HEK293 (cell line): ENCODE measurements around the gene TRAPPC2.

Source experiments
- CTCF ChIA-PET: fragments of 350-600 bp; formaldehyde crosslinking; extraction: SDS; loops from one replicate; lab custom pipeline; 2021; ENCODE audit warnings: antibody characterized with exemption; lab: Yijun Ruan, JAX
- POLR2A ChIA-PET: fragments of 300-600 bp; formaldehyde crosslinking; extraction: SDS; loops from one replicate; lab custom pipeline; 2020; ENCODE audit warnings: antibody characterized with exemption, inconsistent platforms; lab: Yijun Ruan, JAX
- H3K27ac ChIP-seq: fragments of 200-500 bp; sonication (Bioruptor generic); 2 replicates; pipeline ENCODE4 v1.5.1; 2014; ENCODE audit warnings: low read depth, low read length, control low read depth, inconsistent platforms; ENCODE audit errors: extremely low read depth
- H3K36me3 ChIP-seq, 2 experiments: fragments of 200-500 bp in 1 of 2; sonication (Bioruptor generic) in 1 of 2; 1 replicate in 1 of 2; 2 replicates in 1 of 2; pipeline ENCODE4 v1.5.1; 2014 to 2017; ENCODE audit warnings: inconsistent platforms in 2 of 2, low read length in 2 of 2; ENCODE audit not compliant: control insufficient read depth in 2 of 2, insufficient read depth in 1 of 2
- H3K4me1 ChIP-seq: fragments of 200-500 bp; sonication (Bioruptor generic); 2 replicates; pipeline ENCODE4 v1.5.1; 2014; ENCODE audit warnings: mild to moderate bottlenecking, low read length, inconsistent platforms; ENCODE audit not compliant: control insufficient read depth, insufficient read depth
- H3K4me3 ChIP-seq: 2 replicates; pipeline ENCODE4 v1.5.1; 2011; ENCODE audit warnings: low read depth, mild to moderate bottlenecking, control low read depth, low read length, moderate library complexity
- H3K9me3 ChIP-seq: fragments of 200-500 bp; sonication (Bioruptor generic); 2 replicates; pipeline ENCODE4 v1.5.1; 2014; ENCODE audit warnings: low read depth, low read length, inconsistent platforms; ENCODE audit not compliant: control insufficient read depth, insufficient read depth
- ELK4 ChIP-seq: IDR thresholded peaks from 2 replicates; pipeline ENCODE4 v1.6.1; 2011; ENCODE audit warnings: mild to moderate bottlenecking, low read depth, low read length, borderline replicate concordance
- KLF16 ChIP-seq: fragments of 450-650 bp; formaldehyde crosslinking; IDR thresholded peaks from 2 replicates; pipeline ENCODE4 v1.5.1; 2017; ENCODE audit warnings: missing biosample characterization, missing genetic modification characterization
- KLF8 ChIP-seq: fragments of 450-650 bp; formaldehyde crosslinking; IDR thresholded peaks from 2 replicates; pipeline ENCODE4 v1.5.1; 2016; ENCODE audit warnings: missing biosample characterization, missing genetic modification characterization
- MZF1 ChIP-seq: fragments of 450-650 bp; formaldehyde crosslinking; IDR thresholded peaks from 2 replicates; pipeline ENCODE4 v1.5.1; 2017; ENCODE audit warnings: missing biosample characterization, missing genetic modification characterization, borderline replicate concordance
- PATZ1 ChIP-seq: fragments of 450-650 bp; formaldehyde crosslinking; IDR thresholded peaks from 2 replicates; pipeline ENCODE4 v1.5.1; 2016; ENCODE audit warnings: missing biosample characterization, missing genetic modification characterization
- PRDM2 ChIP-seq: fragments of 450-650 bp; formaldehyde crosslinking; IDR thresholded peaks from 2 replicates; pipeline ENCODE4 v1.5.1; 2016; ENCODE audit warnings: missing biosample characterization, missing genetic modification characterization, borderline replicate concordance
- ZBTB11 ChIP-seq: fragments of 450-650 bp; formaldehyde crosslinking; conservative IDR thresholded peaks from 2 replicates; pipeline ENCODE4 v1.5.1; 2016; ENCODE audit warnings: low read depth, missing biosample characterization, missing genetic modification characterization
- ZBTB21 ChIP-seq: fragments of 450-650 bp; formaldehyde crosslinking; IDR thresholded peaks from 2 replicates; pipeline ENCODE4 v1.5.1; 2017; ENCODE audit warnings: missing biosample characterization, missing genetic modification characterization
- ZBTB44 ChIP-seq: fragments of 450-650 bp; IDR thresholded peaks from 2 replicates; pipeline ENCODE4 v1.5.1; 2018; ENCODE audit warnings: missing biosample characterization, mild to moderate bottlenecking, missing genetic modification characterization
- ZIC2 ChIP-seq: fragments of 450-650 bp; formaldehyde crosslinking; IDR thresholded peaks from 2 replicates; pipeline ENCODE4 v1.5.1; 2016; ENCODE audit warnings: missing biosample characterization, missing genetic modification characterization
- ZNF19 ChIP-seq: fragments of 450-650 bp; formaldehyde crosslinking; IDR thresholded peaks from 2 replicates; pipeline ENCODE4; 2016; ENCODE audit warnings: missing biosample characterization, missing genetic modification characterization, low read depth
- ZNF239 ChIP-seq: fragments of 450-650 bp; formaldehyde crosslinking; IDR thresholded peaks from 2 replicates; pipeline ENCODE4 v1.5.1; 2016; ENCODE audit warnings: missing biosample characterization, missing genetic modification characterization
- ZNF248 ChIP-seq: fragments of 450-650 bp; formaldehyde crosslinking; IDR thresholded peaks from 2 replicates; pipeline ENCODE4 v1.5.1; 2017; ENCODE audit warnings: missing biosample characterization, missing genetic modification characterization
- ZNF391 ChIP-seq: fragments of 450-650 bp; formaldehyde crosslinking; IDR thresholded peaks from 2 replicates; pipeline ENCODE4 v1.5.1; 2016; ENCODE audit warnings: low read depth, missing biosample characterization, missing genetic modification characterization, borderline replicate concordance
- ZNF549 ChIP-seq: fragments of 450-650 bp; IDR thresholded peaks from 2 replicates; pipeline ENCODE4 v1.5.1; 2018; ENCODE audit warnings: missing biosample characterization, missing genetic modification characterization, mild to moderate bottlenecking, inconsistent platforms, moderate library complexity
- ZNF561 ChIP-seq: fragments of 450-650 bp; IDR thresholded peaks from 2 replicates; pipeline ENCODE4 v1.5.1; 2018; ENCODE audit warnings: missing biosample characterization, missing genetic modification characterization, borderline replicate concordance
- ZNF571 ChIP-seq: fragments of 450-650 bp; formaldehyde crosslinking; IDR thresholded peaks from 2 replicates; pipeline ENCODE4 v1.5.0; 2017; ENCODE audit warnings: missing biosample characterization, missing genetic modification characterization
- ZNF660 ChIP-seq: fragments of 450-650 bp; IDR thresholded peaks from 2 replicates; pipeline ENCODE4 v1.5.1; 2018; ENCODE audit warnings: missing biosample characterization, mild to moderate bottlenecking, missing genetic modification characterization
- ZNF768 ChIP-seq: fragments of 450-650 bp; formaldehyde crosslinking; IDR thresholded peaks from 2 replicates; pipeline ENCODE4 v1.5.1; 2018; ENCODE audit warnings: missing biosample characterization, mild to moderate bottlenecking, missing genetic modification characterization

The TRAPPC2 gene

GRCh38 chrX:13776387-13776786 lies 42.0 kb upstream of the TRAPPC2 start:
- ChIA-PET POLR2A (interaction anchor here (0.6 to 1.0 kb wide), 2 partner anchors 36 to 61 kb away, joined by 3 read pairs; no protein-coding TSS in a partner anchor), CTCF (interaction anchor here (0.5 to 1.9 kb wide), 4 partner anchors 11 to 255 kb away, joined by 3 to 6 read pairs (median 3); no protein-coding TSS in a partner anchor)
- H3K36me3 ChIP-seq = peaks cover 10 to 53% of the 10 kb centered on the region in 2 experiments; a peak in 2 of 3 replicates
- no peak overlapping the region for H3K27ac ChIP-seq
- H3K9me3 ChIP-seq = no peaks in the 10 kb centered on the region
- no peak for TF ChIP-seq ZNF660 (tag by site-specific recombination)
- no peak for TF ChIP-seq ZBTB21 (tag by site-specific recombination)
- no peak for TF ChIP-seq ZNF571 (tag by site-specific recombination)
- no peak for TF ChIP-seq ZNF248 (tag by site-specific recombination)
- TF ChIP-seq PATZ1 (tag by site-specific recombination) = no peak
- H3K4me3 ChIP-seq = no peak overlapping the region
- H3K4me1 ChIP-seq = no peaks in the 10 kb centered on the region

GRCh38 chrX:13775837-13776236 lies 41.4 kb upstream of the TRAPPC2 start:
- Histone ChIP-seq H3K9me3 (no peaks in the 10 kb centered on the region), H3K4me1 (no peaks in the 10 kb centered on the region), H3K36me3 (peaks cover 15 to 53% of the 10 kb centered on the region in 2 experiments; a peak in 2 of 3 replicates), H3K4me3 (no peak overlapping the region), H3K27ac (no peak overlapping the region)
- TF ChIP-seq ZNF768 (tag by site-specific recombination) (no peak), ZBTB44 (no peak), ZNF391 (tag by site-specific recombination) (no peak), ELK4 (no peak), ZNF549 (no peak), ZNF561 (tag by site-specific recombination) (no peak), MZF1 (tag by site-specific recombination) (no peak), ZIC2 (tag by site-specific recombination) (no peak), ZBTB11 (tag by site-specific recombination) (no peak), ZNF19 (tag by site-specific recombination) (no peak), ZNF239 (tag by site-specific recombination) (no peak), PRDM2 (tag by site-specific recombination) (no peak), KLF8 (tag by site-specific recombination) (no peak), KLF16 (no peak)
- ChIA-PET POLR2A (interaction anchor here (0.6 to 1.0 kb wide), 2 partner anchors 35 to 62 kb away, joined by 3 read pairs; no protein-coding TSS in a partner anchor), CTCF (interaction anchor here (0.8 to 1.9 kb wide), 3 partner anchors 11 to 256 kb away, joined by 3 to 6 read pairs (median 3); no protein-coding TSS in a partner anchor)
